8988T (cell line): ENCODE results near the gene KIF18B.

Experiments used
- DNase-seq: peaks from one replicate; pipeline ENCODE4 v3.0.0; 2011

Gene KIF18B

DNA sequence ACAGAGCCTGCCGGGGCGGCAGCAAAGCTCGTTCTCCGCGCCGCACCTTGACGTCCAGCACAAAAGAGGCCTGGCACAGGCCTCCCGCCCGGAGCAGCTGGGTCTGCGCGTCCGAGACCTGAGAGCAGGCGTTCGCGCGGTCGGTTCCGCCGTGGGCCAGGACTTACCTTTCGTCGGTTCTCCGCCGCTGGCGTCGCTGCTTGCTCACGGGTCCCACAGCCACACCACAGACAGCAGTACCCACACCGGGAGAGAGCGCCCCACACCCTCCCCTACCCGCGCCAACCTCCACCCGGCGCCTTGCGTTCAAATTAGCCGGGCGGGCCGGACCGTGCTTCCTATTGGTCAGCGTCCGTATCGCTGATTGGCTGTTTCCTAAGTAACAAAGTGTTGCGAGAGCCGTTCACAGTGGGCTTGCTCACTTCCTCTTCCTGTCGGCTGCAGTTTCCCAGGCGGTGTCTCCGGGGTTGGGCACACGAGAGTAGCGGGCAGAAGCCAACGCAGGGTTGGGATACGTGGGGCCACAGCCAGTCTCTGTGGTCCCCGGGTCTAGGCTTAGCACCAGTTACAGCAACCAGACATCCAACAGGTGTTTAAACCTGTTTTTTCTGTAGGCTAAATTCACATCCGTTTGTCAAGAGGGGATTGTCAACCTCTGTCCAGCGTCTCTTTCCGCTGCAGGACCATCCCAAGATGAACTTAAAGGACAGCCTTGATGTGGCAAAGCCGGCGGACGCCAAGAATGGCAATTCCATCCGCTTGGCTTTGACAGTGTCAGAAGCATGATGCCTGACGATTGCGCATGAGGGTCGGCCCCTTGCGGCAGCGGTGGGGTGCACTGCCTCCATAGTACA is at the start of gene KIF18B:
TSS of gene KIF18B (minus strand) at position 313 of the 854 bp plus-strand sequence. CDS start 11,429 bp downstream, outside the sequence.
- peak; percentile 80 for DNase-seq

DNA sequence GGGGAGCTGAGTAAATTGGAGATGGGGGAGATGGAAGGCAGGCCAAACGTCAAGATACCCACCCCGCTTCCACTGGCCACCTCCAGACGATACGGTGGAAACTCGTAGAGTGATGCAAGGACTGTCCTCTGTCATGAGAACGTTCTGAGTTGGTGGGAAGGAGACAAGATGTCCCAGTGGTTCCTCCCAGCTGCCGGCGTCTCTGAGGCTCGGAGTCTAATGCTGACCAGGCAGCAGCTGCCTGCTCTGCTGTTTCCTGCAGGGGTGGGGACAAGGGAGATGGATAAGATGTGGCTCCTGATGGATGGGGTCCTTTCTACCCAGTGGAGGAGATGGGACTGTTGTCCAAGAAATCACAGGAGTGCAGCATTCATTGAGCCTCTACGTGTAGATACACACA is 48.7 kb upstream of the KIF18B start:
- no peak for DNase-seq

DNA sequence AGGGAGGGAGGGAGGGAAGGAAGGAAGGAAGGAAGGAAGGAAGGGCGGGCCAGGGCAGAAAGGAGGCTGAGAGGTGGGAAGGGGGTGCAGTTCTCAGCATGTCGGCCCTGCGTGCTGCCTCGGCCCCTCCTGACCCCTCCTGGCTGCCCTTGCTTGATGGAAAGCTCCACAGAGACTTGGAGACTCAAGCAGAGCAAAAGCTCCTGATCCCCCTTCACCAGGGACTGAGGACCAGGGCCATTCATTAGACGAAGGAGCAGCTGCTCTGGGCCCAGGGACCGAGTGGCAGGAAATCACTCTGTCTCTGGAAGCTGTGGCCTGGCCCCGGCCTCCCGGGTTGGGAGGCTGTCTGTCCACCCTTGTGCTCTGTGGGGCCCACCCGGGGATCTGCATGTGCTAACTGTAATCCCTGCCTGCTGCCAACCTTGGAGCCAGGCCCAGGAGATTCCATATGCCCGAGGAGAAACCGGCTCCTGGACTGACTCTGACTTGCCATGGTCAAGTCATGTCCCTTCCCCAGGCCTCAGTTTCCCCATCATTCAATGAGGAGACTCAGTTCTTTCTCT is 47.9 kb upstream of the KIF18B start:
- no peak for DNase-seq

DNA sequence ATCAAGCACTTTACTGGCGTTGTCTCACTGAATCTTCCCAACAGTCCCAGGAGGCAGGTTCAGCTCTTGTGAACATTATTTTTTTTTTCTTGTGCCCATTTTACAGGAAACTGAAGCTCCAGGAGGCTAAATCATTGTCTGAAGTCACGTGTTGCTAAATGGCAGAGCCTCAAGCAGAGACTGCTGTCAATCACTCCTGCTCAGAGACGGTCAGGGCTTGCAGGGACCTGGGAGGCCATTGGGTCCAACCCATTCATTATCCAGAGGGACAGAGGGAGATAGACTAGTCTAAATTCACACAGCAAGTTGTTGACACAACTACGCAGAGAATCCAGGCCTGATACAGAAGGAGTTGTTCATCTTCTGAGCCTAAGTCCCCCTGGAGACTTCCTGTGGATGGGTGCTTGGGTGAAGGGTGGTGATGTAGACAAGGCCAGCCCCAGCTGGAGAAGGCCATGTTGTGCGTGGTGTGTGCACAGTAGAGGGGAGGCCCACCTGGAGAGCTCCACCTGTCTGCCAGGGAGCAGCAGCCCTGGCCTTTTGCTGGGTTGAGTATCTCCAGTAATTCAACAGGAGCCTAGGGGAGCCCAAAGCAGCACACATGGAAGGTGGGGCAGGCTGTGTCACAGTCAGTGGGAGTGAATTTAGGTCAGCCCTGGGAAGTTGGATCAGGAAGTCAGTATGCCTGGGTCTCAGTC is 44.8 kb upstream of the KIF18B start:
- DNase-seq, result no peak

DNA sequence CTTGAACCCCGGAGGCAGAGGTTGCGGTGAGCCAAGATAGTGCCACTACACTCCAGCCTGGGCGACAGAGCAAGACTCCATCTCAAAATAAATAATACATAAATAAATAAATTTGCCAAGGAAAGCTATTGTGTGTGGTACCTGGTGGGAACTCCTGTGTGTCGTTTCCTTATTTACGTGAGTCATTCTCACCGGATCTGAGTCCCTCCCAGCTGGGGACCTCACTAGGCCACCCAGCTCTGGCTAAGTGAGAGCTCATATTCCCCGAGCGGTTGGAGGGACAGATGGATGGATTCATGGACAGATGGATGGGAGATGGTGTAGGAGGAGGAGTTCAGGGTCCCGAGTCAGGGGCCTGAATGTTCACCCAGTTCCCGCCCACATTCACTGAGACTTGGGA is 43.4 kb upstream of the KIF18B start:
- no peak for DNase-seq

DNA sequence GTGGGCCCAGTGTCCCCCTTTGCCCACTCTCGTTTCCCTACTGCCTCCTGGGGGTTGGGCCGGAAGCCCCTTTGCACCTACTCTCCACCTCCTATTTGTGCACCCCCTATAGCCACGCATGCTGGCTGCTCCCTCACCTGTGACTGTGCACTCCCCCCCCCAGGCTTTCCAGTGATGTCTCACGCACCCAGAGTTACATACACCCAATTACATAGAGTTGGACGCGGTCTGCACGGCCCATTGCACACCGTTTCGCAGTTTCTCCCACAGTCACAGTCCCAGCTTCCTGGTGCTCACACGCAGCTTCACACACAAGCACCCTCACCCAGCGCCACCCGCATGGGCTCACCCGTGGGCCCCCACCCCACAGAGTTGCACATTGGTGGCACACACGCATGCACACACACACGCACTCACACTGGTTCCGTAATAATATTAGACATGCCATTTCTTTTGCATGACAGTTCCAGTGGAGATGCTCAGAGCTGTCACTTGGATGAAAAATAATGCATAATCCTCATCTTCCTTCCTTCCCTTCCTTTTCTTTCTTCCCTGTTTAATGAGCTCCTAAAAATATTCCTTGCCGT is 42.1 kb upstream of the KIF18B start:
- no peak for DNase-seq

DNA sequence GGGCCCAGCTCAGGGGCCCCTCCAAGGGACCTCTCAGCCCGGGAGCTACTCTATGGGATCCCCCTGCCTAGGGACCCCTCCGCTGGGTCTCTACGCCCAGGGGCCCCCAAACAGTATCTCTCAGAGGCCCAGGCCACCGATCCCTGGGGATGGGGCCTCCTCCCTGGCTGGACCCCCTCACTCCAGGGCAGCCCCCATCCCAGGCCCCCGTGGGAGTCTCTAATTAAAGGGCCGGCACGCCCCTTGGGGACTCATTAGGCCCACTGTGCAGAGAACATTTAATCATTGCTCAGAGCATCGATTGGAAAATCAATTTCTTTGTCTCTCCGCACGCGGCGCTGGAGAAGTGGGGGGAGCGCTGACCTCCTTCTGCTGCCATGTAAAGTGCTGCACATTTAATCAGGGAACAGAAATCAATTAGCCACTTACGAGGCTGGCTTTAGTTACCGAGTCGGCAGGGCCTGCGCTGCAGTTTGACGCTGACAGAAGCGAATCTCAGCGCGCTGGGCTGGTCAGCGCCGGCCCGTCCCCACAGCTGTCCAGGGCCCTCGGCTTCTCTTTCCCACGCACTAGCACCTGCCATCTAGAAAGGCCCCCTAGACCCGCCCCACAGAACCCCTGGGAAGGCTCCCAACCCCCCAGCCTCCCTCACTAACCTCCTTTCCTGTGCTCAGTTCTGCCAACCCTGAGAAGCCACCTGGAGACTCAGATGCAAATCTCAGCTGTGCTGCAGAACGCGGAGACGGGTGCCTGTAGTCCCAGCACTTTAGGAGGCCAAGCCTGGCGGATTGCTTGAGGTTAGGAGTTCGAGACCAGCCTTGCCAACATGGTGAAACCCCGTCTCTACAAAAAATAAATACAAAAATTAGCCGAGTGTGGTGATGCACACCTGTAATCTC is 40.7 kb upstream of the KIF18B start:
- no peak for DNase-seq

DNA sequence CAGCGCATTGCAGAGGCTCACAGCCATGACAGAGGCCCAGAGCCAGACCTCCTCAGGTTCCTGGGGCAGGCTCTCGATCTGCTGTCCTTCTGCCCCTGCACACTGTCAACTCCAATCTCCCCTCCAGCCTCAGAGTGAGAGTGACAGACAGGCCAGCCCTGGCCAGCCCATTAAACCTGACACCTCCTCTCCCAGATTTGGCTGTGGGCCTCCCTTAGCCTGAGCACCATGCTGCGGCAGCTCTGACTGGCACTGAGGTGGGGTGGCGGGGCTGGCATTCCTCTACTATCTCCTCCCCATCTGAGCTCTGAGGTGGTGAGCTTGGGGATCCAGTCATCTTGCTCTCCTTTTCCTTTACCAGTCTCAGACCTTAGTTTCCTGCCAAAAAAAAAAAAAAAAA is 36.0 kb upstream of the KIF18B start:
- DNase-seq, result no peak

DNA sequence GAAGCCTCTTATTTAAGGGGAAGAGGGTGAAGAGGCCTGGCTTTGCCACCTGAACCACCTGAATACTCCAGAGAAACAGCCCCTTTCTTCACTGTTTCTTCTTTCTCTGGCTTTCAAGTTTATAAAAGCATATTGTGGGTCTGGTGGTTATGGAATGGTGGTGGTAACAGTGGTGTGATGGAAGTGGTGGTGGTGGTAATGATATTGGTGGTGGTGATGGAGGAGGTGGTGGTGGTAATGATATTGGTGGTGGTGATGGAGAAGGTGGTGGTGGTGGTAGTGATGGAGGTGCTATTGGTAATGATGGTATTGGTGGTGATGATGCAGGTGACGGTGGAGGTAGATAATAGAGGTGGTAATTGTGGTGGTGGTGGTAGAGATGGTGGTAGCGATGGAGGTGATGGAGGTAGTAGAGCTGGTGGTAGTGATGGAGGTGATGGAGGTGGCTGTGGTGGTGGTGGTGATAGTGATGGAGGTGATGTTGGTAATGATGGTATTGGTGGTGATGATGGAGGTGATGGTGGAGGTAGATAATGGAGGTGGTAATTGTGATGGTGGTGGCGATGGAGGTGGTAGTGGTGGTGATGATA is 34.6 kb upstream of the KIF18B start:
- DNase-seq, result no peak

DNA sequence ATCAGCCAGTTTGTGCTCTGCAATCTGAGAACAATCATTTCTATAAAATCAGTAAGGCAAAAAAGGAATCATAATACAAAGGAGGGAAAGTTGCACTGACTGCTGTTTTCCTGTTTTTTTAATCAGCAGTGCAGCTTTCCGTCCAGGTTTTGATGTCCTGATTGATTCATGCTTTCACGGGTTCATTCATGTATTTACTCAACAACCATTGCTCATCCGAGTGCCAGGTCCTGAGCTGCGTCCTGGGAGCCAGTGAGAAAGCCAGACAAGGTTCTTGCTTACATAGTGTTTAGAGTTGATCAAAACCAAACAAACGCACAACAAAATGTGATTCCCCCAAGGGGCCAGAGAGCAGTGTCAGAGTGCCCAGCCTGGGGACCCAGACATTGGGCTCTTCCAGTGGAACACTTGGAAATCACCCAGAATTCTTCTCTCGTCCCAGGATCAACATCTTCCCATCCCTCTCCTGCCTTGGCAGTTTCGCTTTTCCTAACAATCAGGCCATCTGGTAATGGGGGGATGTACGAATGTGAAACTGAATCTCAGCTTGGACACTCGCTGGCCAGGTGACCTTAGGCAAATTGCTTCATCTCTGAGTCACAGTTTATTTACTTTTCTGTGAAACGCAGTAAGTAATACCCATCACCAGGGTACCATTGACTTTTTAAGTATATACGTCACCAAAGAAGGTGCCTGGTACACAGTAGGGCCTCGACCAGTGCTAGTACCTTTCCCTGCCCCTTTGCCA is 33.8 kb upstream of the KIF18B start:
- DNase-seq, result no peak

DNA sequence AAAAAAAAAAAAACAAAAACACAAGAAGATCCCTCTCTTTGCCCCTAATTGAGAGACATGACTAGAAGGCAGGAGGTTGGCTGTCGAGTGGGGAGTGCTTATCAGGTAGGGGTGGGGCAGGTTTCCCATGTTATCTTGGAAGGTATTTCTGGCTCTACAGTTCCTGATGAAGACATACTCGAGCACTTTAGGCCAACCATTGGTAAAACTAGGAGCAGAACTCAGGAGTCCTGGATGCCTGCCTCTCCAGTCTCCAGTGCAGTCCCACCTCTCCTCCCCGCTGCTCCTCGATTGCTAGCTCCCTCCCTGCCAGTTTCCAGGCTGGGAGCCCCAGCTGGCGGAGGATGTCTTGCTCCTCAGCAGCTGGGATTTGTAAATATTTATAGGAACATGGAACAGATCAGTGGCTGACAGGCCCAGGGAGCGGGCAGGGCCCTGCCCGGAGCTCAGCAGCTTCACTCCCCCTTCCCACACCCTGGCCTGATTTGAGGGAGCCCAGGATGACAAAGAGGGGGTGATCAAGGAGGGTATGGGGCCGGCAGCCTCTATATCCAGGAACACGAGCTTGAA is 31.9 kb upstream of the KIF18B start:
- no peak for DNase-seq

DNA sequence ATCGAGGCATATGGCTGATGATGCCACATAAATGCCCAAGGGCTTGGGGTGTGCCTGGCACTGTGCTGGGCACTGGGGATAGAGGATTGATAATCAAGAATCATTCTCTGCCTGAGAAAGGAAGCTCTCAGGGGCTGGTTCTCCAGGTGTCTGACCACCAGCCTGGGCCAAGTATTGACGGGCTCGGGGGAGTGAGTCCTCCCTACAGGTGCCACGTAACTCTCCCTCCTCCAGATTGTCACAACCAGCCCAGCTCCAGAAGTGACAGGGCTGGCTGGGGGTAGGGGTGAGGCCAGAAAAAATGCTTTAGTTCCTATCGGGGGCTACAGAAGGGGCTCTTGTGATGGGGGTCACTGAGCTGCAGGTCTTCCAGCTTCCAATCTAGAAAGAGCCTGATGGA is 31.2 kb upstream of the KIF18B start:
- no peak for DNase-seq

DNA sequence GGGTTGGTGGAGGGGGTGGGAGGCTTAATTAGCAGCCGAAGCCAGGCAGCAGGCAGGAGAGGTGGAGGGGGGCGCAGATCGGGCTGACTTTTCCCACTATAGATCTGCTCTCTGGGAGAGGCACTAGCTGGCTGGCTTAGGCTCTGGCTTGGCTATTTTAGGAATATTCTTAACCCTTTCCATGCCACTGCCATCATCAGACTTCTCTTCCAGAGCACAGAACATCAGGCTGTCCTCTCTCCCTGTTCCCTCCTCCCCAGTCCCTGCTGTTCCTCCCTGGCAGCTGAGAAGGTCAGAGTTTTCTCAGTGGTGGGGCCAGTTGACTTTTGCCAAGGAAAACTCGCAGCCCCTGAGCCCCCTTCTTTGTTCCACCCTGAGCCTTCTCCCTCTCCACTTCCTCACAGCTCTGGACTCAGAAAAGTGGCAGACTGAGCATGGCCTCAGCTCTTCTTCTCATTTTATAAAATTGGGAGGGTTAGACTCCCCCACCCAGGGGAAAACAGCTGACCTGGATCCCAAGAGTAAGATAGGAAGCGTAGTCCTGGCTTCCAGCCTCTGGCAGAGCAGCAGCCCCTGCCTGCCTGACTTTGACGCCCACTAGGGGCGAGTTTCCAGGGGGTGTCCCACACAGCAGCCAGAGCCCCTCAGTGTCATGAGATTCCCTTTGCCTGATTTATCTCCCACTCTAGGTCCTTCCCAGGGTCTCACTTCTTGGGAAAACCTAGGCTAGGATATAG is 30.4 kb upstream of the KIF18B start:
- no peak for DNase-seq

DNA sequence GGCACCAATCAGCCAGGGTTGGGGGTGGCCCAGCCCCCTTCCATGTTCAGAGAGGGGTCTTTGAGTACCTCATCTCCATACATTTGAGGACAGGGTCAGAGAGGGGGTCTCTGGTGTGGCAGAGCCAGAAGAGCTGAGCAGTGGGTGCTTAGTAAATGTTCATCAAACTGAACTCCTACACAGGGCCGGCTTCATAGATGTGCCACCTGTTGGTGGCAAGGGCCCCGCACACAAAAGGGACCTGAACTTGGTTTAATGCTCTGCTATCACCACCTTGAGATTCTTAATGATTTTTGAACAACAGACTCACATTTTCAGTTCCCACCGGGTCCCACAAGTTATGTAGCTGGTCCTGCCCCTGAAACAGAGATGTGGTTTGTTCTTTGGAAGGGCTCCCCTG is 29.5 kb upstream of the KIF18B start:
- DNase-seq, result no peak

DNA sequence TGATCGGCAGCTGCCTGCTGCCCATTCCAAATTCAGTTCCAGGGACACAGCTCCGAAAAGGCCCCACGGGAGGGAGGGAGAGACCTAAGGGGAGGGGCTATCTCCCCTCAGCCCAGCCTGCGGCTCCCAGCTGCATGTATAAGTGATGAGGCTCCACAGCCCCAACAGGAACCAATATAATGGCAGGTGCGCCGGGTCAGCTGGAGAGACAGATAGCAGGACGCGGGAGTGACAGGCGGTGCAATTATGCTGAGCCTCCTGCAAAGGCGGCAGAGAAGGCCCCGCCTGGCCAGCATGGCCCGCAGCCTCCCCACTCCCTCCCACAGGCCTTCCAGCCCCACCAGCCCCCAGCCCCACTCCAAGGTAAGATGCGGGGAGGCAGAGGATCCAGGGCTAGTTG is 28.6 kb upstream of the KIF18B start:
- no peak for DNase-seq

DNA sequence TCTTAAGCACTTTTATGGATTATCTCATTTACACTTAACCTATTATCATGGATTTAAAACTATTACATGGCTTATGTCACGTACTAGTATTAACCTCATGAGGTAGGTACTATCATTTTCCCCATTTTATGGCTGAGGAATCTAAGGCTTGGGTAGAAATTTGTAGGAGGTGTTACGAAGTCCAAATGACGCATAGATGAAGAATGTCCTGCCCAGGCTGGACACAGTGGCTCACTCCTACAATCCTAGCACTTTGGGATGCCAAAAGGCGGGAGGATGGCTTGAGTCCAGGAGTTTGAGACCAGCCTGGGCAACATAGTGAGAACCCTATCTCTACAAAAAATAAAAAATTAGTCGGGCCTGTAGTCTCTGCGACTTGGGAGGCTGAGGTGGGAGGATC is 25.4 kb upstream of the KIF18B start:
- DNase-seq, result no peak

DNA sequence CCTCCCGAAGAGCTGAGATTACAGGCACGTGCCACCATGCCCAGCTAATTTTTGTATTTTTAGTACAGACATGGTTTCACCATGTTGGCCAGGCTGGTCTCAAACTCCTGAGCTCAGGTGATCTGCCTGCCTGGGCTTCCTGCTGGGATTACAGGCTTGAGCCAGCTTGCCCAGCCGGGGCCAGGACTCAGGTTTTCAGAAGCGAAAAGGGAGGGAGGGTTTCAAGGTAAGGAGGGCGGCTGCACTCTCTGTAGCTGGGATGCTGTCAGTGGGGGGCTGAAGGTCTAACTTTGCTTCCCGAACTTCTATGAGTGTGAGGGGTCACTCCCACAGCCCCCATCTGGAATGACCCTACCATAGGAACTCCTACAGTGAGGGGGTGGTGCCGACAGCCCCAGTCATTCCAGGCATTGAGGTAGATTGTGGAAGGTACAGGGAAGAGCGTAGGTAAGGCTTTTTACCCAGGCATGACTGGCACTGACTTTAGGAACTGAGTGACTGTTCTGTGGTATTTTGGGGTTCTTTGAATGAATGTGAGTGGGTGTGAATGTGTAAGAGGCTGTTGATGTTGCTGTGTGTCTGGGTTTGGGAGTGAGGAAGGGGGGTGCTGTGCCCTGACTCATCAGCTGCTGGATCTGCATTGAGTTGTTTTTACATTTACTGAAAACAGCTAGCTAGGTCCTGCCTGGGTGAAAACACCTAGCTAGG is 24.4 kb upstream of the KIF18B start:
- no peak for DNase-seq

DNA sequence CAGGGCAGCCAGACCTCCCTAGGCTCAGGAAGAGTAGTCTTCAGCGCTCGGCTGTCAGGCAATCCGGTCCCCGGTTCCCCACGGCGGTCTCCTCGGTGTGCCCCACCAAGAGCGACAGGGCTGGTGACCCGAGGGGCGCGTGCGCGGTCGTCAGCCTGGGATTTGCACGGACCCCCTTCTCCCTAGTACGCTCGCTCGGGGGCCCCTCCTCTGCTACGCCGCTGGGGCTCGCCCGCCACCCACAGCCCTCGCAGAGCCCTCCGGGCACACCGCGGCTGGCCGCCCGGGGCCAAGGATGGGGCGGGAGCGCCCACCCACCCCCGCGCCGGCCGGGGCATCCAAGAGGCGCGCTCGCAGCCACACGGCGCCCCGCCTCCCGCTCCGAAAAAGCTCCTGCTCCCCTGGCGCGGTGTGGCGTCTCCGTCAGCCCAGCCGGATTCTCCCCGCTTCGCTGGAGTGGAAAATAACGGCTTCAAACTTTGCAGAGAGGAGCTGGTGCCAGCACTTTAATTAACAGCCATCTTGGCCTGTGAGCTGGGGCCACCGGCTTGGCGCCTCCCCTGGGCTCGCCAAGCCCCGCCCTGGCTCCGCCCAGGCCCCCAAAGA is 22.7 kb upstream of the KIF18B start:
- DNase-seq, result no peak

DNA sequence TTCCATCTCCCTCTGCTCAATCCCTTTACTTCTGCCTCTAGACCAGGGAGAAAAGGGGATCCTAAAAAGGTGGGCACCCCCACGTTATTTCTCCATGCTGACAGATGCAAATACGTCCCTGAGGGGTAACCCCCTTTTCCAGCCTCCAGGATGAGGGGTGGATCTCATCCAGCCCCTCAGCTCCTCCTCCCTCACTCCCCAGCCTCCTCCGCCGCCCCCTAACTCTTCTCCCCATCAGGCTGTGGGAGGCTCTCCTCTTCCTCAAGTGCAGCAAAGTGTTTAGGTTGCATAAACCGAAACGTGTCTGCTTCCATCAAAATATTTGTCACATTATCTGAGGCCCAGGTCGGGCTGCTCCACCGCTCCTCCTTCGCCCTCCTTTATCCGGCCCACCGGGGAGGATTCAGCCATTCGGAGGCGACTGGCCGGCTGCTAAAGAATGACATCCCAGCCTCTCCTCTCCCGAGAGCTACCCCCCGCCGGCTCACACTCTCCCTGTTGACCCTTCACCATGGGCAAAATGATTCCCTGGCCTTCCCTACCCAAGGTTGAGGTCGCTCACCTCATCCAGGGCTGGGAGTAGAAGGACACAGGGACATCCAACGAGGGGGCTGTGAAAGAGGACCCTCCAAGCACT is 21.7 kb upstream of the KIF18B start:
- no peak for DNase-seq
